Heart left ventricle (tissue), 16 donors: ENCODE data around the gene IL12RB2. TPM values are rescaled to one million over a fixed set of nuclear protein-coding genes. Genes with fewer than 3 reads are reported as not detected.
"Not testable (repeated sequence)": the region's sequence is repeated elsewhere in the genome, so short reads cannot be mapped to it uniquely, and the experiment has no call there.

Experiments used
- ATAC-seq, 4 donors: fragments of 200-7000 bp; cut with Tn5 transposase; one replicate each; pipeline ENCODE4 v1.9.1; 2020 to 2022; ENCODE audit warnings: moderate library complexity in 4 of 4, mild to moderate bottlenecking in 3 of 4, moderate number of reproducible peaks in 1 of 4
- DNase-seq, 5 donors: peaks; one replicate each; pipeline ENCODE4 v3.0.0-alpha.2; 2020
- H3K27ac ChIP-seq, 12 donors: fragments of 200-600 bp; sonication (generic) in 4 of 12; one replicate each; pipeline versions ENCODE4 v1.5.0 to v1.8.0; 2016 to 2022; ENCODE audit warnings: mild to moderate bottlenecking in 2 of 12
- H3K27me3 ChIP-seq, 9 donors: fragments of 200-600 bp; sonication (generic) in 2 of 9; one replicate each; pipeline versions ENCODE4 v1.5.1 to v1.8.0; 2016 to 2022; ENCODE audit warnings: mild to moderate bottlenecking in 3 of 9
- H3K36me3 ChIP-seq, 9 donors: fragments of 200-600 bp; sonication (generic) in 2 of 9; one replicate each; pipeline versions ENCODE4 v1.5.0 to v1.8.0; 2018 to 2022; ENCODE audit warnings: mild to moderate bottlenecking in 2 of 9
- H3K4me1 ChIP-seq, 12 donors: fragments of 200-600 bp; sonication (generic) in 4 of 12; one replicate each; pipeline versions ENCODE4 v1.5.0 to v1.8.0; 2016 to 2022; ENCODE audit warnings: mild to moderate bottlenecking in 3 of 12
- H3K4me3 ChIP-seq, 12 donors: fragments of 200-600 bp; sonication (generic) in 4 of 12; one replicate each; pipeline versions ENCODE4 v1.5.0 to v1.8.0; 2017 to 2022; ENCODE audit warnings: mild to moderate bottlenecking in 9 of 12, moderate library complexity in 4 of 12
- H3K9me3 ChIP-seq, 12 donors: fragments of 200-600 bp; sonication (generic) in 4 of 12; one replicate each; pipeline versions ENCODE4 v1.5.0 to v1.8.0; 2016 to 2022; ENCODE audit warnings: mild to moderate bottlenecking in 1 of 12
- POLR2A ChIP-seq, 2 donors: fragments of 450-650 bp; IDR thresholded peaks; one replicate each; pipeline ENCODE4 v1.6.1; 2017; ENCODE audit warnings: antibody characterized with exemption in 2 of 2, mild to moderate bottlenecking in 2 of 2, moderate library complexity in 2 of 2
- WGBS, 4 donors: extraction: QIAGEN DNeasy Blood & Tissue Kit in 2 of 4; methylation state at CpG; one replicate each; pipeline versions ENCODE4 v1.1.5 to v1.1.7; 2013 to 2018; 5-methylcytosine and 5-hydroxymethylcytosine counted together
- intact Hi-C, 10 donors: fragments of 100-400 bp; cut with DNase I; formaldehyde crosslinking; loops; one replicate each; pipeline versions ENCODE4 v1.11.1 to v1.14.2; 2022
- polyA plus RNA-seq, 2 donors: library from polyadenylated mRNA; stranded (reverse); fragments of 200-250 nt; gene quantifications; one replicate each; pipeline ENCODE4 v1.2.3, GENCODE V29; 2013
- total RNA-seq, 9 donors: library from RNA; depleted of rRNA in 2 of 9; stranded (reverse); fragments of >200 nt in 2 of 9; fragmentation: NEBNext Ultra II Directional in 3 of 9; extraction: Animal tissue kit (Norgen Biotek cat#: 25700) in 3 of 9; gene quantifications; one replicate each; pipeline versions ENCODE4 v1.1.0 to v1.2.4, GENCODE V29; 2016 to 2023
- TF ChIP-seq, protein P1 (sequence below), 12 donors: fragments of 200-600 bp; sonication (generic) in 4 of 12; IDR thresholded peaks; one replicate each; pipeline versions ENCODE4 v1.5.0 to v1.8.0; 2018 to 2022; ENCODE audit warnings: antibody characterized with exemption in 12 of 12, mild to moderate bottlenecking in 5 of 12
- donor health status: ischemic (EF 13 %, LVEDD 7.1; RV severe dilation, severe dysfunction).
- donor health status: healthy with polysubstance abuse.
- donor health status: DM: no; HTN: yes; CAD: no.
- donor health status: DM: no; HTN: no; CAD: no.
- donor health status: ischemic (EF 25% LVEDD 6.9; RV normal size, moderate dysfunction).
- donor health status: ischemic (EF 25% LVEDD 5.7; RV mildly dilated, moderate dysfunction).
- donor health status: healthy.
- donor health status: DM: yes; HTN: yes; CAD: no.
- donor health status: ischemic (EF 35%, LVEDD 5.7; RV mildly dilated, moderate dysfunction).
- donor health status: nonischemic (EF 11% LVEDD 7.7; RV severe dilation, severe dysfunction).
- donor health status: DM: yes; HTN: yes; CAD: no.
- donor health status: PGD.
- donor health status: ischemic (EF 29% LVEDD 5.4; RV normal size, mild dysfunction).
- donor health status: nonischemic (EF 23%, LVEDD 6.1; RV moderate dilation, normal function).

IL12RB2 gene
- total and polyA plus RNA-seq, 11 donors, result 0.04 to 1.9 (median 0.36) TPM; not detected in 2

DNA sequence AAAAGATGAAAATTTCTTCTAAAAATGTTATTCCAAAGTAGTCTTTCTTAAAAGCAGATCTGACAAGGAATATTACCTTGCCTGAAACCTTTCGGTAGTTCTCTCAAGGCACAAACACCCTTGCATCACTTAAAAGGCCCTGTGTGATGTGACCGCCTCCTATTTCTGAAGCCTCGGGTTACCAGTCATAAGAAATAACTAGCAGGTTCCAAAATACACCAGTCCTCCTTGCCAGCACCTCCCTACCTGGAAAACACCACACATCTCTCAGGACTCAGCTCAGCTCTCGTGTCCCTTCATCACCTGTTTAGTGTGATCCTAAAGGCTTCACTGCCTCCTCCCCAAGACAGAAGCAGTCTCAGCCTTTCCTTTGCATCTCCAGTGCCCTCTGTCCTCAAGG lies 86.9 kb downstream of the IL12RB2 start:
- H3K27ac ChIP-seq, result no peak overlapping the region
- ATAC-seq (no peak), DNase-seq (no peak)
- TF ChIP-seq POLR2A (IDR thresholded peaks at IDR 0.05), result no peak
- TF ChIP-seq, protein P1, sequence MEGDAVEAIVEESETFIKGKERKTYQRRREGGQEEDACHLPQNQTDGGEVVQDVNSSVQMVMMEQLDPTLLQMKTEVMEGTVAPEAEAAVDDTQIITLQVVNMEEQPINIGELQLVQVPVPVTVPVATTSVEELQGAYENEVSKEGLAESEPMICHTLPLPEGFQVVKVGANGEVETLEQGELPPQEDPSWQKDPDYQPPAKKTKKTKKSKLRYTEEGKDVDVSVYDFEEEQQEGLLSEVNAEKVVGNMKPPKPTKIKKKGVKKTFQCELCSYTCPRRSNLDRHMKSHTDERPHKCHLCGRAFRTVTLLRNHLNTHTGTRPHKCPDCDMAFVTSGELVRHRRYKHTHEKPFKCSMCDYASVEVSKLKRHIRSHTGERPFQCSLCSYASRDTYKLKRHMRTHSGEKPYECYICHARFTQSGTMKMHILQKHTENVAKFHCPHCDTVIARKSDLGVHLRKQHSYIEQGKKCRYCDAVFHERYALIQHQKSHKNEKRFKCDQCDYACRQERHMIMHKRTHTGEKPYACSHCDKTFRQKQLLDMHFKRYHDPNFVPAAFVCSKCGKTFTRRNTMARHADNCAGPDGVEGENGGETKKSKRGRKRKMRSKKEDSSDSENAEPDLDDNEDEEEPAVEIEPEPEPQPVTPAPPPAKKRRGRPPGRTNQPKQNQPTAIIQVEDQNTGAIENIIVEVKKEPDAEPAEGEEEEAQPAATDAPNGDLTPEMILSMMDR (IDR thresholded peaks at IDR 0.05), result no peak
- no peaks in the 10 kb centered on the region for H3K9me3 ChIP-seq
- H3K4me3 ChIP-seq, result no peak overlapping the region
- no peaks in the 10 kb centered on the region for H3K27me3 ChIP-seq
- H3K36me3 ChIP-seq, result peaks cover 0 to 14% (median 0%) of the 10 kb centered on the region in 9 donors
- intact Hi-C loops, result no loop called here
- 92 to 95% (median 94%) methylated on average over 4 of the region's 4 CpGs for WGBS, 4 donors
- H3K4me1 ChIP-seq, result peaks cover 0 to 17% (median 2%) of the 10 kb centered on the region in 12 donors

DNA sequence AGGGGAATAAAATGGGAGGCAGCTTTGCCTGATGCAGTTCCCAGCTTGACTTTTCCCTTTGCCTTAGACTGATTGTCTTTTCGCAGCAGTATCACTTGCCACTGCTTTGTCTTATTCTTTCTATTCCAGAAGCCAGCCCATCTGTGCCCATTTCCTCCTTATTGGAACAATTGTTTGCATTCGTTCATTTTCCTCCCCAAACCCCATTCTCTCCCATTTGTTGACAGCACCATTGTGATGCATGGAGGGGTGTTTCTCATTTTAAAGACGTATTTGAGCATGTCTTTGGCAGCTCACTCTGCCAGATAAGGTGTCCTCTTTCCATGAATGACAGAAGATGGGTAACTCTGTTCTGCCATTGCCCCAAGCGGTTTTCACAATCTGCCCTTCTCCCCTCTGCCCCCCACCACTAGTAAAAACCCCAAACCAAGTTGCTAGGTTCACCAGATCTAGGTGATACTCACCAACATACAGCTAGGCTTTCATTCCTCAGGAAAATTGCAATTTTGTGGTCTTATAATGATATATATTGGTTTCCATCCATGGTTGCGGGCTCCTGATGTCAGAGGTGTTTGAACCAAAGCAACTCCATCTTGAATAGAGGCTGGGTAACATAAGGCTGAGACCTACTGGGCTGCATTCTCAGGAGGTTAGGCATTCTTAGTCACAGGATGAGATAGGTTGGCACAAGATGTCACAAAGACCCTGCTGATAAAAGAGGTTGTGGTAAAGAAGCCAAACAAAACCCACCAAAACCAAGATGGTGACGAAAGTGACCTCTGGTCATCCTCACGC lies 91.7 kb downstream of the IL12RB2 start:
- H3K9me3 ChIP-seq, result no peaks in the 10 kb centered on the region
- 82 to 90% (median 85%) methylated on average over 7 of the region's 7 CpGs for WGBS, 4 donors
- no peak overlapping the region for H3K27ac ChIP-seq
- intact Hi-C loops, result no loop called here
- no peak overlapping the region for H3K4me3 ChIP-seq
- peaks cover 0 to 14% (median 0%) of the 10 kb centered on the region in 9 donors for H3K36me3 ChIP-seq
- DNase-seq (no peak), ATAC-seq (no peak)
- TF ChIP-seq, protein P1 (IDR thresholded peaks at IDR 0.05), result no peak
- no peak for TF ChIP-seq POLR2A (IDR thresholded peaks at IDR 0.05)
- H3K27me3 ChIP-seq, result no peaks in the 10 kb centered on the region
- peaks cover 0 to 8% (median under 1%) of the 10 kb centered on the region in 12 donors for H3K4me1 ChIP-seq

DNA sequence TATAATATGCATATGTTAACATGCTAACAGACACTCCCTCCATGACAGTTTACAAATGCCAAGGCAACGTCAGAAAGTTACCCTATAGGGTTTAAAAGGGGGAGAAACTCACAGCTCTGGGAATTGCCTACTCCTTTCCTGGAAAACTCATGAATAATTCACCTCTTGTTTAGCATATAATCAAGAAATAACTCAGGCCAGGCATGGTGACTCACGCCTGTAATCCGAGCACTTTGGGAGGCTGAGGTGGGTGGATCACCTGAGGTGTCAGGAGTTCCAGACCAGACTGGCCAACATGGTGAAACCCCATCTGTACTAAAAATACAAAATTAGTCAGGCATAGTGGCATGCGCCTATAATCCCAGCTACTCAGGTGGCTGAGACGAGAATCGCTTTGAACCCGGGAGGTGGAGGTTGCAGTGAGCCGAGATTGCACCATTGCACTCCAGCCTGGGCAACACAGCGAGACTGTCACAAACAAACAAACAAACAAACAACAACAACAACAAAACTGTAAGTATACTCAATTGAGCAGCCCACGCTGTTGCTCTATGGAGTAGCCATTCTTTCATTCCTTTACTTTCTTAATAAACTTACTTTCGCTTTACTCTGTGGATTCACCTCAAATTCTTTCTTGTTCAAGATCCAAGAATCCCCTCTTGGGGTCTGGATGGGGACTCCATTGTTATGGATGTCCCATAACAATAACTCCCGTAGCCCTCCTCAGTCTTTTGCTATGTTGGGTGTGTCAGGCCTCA lies 92.5 kb downstream of the IL12RB2 start:
- ATAC-seq, H3K9me3 ChIP-seq, DNase-seq, H3K4me1 ChIP-seq, intact Hi-C loops, H3K27me3 ChIP-seq, H3K27ac ChIP-seq, H3K4me3 ChIP-seq: not testable (repeated sequence)
- WGBS, 4 donors, result 73 to 78% (median 77%) methylated on average over 12 of the region's 12 CpGs
- peaks cover 0 to 11% (median 0%) of the 10 kb centered on the region in 9 donors for H3K36me3 ChIP-seq

DNA sequence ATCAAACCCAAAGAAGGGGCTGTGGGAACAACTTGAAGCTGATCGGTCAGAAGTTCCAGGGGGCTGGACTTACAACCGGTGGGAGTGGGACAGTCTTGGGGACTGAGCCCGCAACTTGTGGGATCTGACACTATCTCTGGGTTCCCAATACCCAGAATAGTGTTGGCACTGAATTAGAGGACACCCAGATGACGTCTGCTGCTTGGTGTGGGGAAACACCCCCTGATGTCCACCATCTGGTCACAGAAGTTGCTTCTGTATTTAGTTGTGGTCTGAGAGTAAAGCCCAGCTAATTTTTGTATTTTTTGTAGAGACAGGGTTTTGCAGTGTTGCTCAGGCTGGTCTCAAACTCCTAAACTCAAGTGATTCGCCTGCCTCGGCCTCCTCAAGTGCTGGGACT lies 93.8 kb downstream of the IL12RB2 start:
- DNase-seq, result no peak
- TF ChIP-seq POLR2A (IDR thresholded peaks at IDR 0.05), result no peak
- TF ChIP-seq, protein P1 (IDR thresholded peaks at IDR 0.05), result no peak
- WGBS, 4 donors, result 86 to 89% (median 88%) methylated on average over 6 of the region's 6 CpGs
- intact Hi-C loops, result no loop called here
- Histone ChIP-seq H3K27ac (no peak overlapping the region), H3K27me3 (no peaks in the 10 kb centered on the region), H3K36me3 (peaks cover 0 to 8% (median 0%) of the 10 kb centered on the region in 9 donors), H3K4me1 (peaks cover 0 to 19% (median 11%) of the 10 kb centered on the region in 12 donors), H3K9me3 (no peaks in the 10 kb centered on the region), H3K4me3 (no peak overlapping the region)
- ATAC-seq, result peak in 1 of 4 donors; percentile 8
